ENCODE results near the gene TMC4. TPM values are rescaled to one million over a fixed set of nuclear protein-coding genes. Genes with fewer than 3 reads are reported as not detected.
"Not testable (repeated sequence)": the region's sequence is repeated elsewhere in the genome, so short reads cannot be mapped to it uniquely, and the experiment has no call there.

Gene TMC4
- total RNA-seq, 1 donor = not detected

DNA sequence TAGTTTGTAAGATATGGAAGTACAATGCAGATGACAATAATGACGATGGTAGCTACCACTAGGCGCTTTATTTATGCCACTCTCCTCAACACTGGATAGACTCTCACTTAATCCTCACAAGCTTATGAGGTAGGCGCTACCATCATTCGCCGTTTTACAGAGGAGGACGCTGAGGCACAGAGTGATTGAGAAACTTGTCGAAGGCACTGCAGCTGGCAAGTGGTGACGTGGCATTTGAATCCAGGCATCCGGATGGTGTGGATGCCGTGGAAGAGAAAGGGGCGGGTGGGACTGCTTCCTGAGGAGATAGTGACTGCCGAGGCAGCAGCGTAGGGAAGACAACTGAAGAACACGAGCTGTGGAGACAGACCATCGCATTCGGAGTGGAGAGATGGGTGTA, 26.4 kb upstream of the TMC4 start:
- peak overlapping the region; percentile 88 for H3K4me3 ChIP-seq (ENCODE audit: low read depth, low read length)
- no peak for TF ChIP-seq CTCF (IDR thresholded peaks at IDR 0.05; ENCODE audit: insufficient read depth, low read depth, low read length)
- peak; percentile 95 for DNase-seq (ENCODE audit: low read depth)

DNA sequence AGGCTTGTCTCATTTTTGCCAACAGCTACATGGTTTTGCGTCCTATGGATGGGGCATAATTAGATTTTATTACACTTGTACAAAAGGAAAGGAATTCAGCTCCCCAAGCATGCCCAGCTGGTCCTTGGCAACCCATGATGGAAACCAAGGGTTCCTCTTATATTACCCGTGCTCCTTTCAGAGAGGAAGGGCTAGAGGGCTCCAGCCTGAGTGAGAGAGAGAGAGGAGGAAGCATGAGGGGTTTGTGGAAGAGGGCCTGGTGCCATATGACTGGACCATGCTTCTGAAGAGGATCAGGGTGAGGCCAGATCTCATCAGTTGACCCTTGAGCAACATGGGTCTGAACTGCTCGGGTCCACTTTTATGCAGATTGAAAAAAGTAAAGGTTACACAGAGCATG, 24.2 kb upstream of the TMC4 start:
- no peak for TF ChIP-seq CTCF (IDR thresholded peaks at IDR 0.05; ENCODE audit: insufficient read depth, low read depth, low read length)
- no peak overlapping the region for H3K4me3 ChIP-seq (ENCODE audit: low read depth, low read length)
- no peak for DNase-seq (ENCODE audit: low read depth)

DNA sequence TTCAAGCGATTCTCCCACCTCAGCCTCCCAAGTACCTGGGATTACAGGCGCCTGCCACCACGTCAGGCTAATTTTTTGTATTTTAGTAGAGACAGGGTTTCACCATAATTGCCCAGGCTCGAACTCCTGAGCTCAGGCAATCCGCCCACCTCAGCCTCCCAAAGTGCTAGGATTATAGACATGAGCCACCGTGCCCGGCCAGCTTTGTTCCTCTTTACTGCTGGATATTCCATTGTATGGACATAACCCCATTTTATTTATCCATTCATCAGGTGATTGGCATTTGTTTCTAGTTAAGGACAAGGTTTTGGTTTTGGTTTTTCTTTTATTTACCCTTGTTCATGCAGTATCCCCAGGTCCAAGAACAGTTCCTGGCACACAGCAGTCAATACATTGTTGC, 23.6 kb upstream of the TMC4 start:
- DNase-seq (ENCODE audit: low read depth) = no peak
- TF ChIP-seq CTCF (IDR thresholded peaks at IDR 0.05; ENCODE audit: insufficient read depth, low read depth, low read length) = no peak
- H3K4me3 ChIP-seq (ENCODE audit: low read depth, low read length) = no peak overlapping the region

GRCh38 chr19:54194463-54194862, 21.5 kb upstream of the TMC4 start:
- not testable (repeated sequence) for H3K4me3 ChIP-seq (ENCODE audit: low read depth, low read length); DNase-seq (ENCODE audit: low read depth)

- no peak for DNase-seq (ENCODE audit: low read depth)
- no peak overlapping the region for H3K4me3 ChIP-seq (ENCODE audit: low read depth, low read length)
- TF ChIP-seq CTCF (IDR thresholded peaks at IDR 0.05; ENCODE audit: insufficient read depth, low read depth, low read length) = no peak
These were observed 20.1 kb upstream of the TMC4 start for GRCh38 chr19:54193011-54193410.

DNA sequence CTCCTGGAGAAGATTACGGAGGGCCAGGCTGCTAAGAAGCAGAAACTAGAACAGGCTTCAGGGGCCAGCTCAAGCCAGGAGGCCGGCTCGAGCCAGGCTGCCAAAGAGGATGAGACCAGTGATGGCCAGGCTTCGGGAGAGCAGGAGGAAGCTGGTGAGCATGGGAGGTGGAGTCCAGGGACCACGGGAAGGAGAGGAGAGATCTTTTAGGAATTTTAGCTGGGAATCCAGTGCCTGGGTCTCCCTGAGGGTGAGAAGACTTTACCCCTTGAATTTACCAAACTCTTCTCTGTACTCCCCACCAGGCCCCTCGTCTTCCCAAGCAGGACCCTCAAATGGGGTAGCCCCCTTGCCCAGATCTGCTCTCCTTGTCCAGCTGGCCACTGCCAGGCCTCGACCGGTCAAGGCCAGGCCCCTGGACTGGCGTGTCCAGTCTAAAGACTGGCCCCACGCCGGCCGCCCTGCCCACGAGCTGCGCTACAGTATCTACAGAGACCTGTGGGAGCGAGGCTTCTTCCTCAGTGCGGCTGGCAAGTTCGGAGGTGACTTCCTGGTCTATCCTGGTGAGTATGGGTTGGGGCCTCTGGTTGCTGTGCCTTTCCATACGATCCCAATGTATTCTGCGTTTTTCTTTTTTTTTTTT, 19.0 kb upstream of the TMC4 start:
- H3K4me3 ChIP-seq (ENCODE audit: low read depth, low read length) = peak overlapping the region; percentile 85
- TF ChIP-seq CTCF (IDR thresholded peaks at IDR 0.05; ENCODE audit: insufficient read depth, low read depth, low read length) = no peak
- DNase-seq (ENCODE audit: low read depth) = no peak

DNA sequence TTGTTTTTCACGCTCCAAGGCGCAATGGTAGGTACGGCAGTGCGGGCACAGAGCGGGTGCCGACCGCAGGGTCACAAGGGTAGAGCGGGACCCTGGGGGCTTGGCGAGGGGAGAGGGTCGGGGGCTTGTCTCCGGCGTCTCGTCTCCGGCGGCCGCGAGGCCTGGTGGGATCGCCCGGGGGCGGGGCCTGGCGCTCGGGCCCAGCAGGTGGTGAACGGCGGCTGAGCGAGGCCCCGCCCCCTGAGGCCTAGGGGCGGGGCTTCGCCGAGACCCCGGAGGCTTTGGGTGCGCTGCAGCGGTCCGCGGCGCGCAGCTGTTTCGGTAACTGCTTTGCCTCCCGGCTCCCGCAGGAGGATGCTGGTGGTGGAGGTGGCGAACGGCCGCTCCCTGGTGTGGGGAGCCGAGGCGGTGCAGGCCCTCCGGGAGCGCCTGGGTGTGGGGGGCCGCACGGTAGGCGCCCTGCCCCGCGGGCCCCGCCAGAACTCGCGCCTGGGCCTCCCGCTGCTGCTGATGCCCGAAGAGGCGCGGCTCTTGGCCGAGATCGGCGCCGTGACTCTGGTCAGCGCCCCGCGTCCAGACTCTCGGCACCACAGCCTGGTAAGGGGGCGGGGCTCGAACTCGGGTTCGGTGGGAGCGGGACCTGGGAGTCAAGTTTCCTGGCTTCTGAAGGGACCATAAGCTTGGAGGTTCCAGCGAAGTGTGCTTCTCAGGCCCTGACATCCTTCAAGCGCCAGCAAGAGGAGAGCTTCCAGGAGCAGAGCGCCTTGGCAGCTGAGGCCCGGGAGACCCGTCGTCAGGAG, 18.3 kb upstream of the TMC4 start, which contains the start of gene TSEN34:
Gene TSEN34, plus strand, starts transcription at position 298 of the 800 bp plus-strand sequence. Its CDS starts 57 bp downstream, at position 355.
- TF ChIP-seq CTCF (IDR thresholded peaks at IDR 0.05; ENCODE audit: insufficient read depth, low read depth, low read length) = no peak
- H3K4me3 ChIP-seq (ENCODE audit: low read depth, low read length) = peak within 1 kb of the TSS; percentile 85
- DNase-seq (ENCODE audit: low read depth) = peak; percentile 88
